ENCODE data around the gene LRRC26. TPM values are rescaled to one million over a fixed set of nuclear protein-coding genes. Genes with fewer than 3 reads are reported as not detected.

LRRC26 gene
- polyA plus RNA-seq, 1 experiment: not detected

DNA sequence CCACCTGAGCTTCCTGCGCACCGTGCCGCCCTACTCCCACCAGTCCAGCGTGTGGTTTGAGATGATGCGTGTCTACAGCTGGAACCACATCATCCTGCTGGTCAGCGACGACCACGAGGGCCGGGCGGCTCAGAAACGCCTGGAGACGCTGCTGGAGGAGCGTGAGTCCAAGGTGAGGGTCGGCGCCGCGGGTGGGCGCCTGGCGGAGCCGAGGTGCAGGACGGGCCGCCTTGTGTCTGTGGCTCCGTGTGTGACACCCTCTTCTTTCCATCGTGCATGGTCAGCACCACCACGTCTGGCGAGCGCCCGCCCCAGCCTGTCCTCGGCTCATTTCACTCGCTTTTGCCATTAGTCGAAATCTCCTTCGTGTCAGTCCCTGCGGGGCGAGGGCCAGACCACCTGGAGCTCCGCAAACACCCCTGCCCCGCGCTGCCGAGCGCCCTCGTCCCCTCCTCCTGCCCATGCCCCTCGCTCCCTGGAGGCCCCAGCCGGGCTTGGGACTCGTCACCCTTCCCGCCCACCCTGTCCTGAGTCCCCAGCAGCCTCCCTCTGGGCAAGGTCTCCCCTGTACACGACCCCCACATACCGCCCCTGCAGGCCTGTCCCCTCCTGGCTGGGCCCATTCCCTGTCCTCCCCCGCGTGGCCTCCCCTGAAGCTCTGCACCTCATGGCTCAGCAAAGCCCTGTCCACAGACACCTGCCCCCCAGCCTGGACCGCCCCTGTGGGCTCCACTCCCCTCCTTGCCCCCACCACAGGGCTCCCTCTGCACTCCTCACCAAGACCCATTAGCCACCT, 23.9 kb downstream of the LRRC26 start:
- ChIA-PET CTCF (no interaction called here), POLR2A (no interaction called here)
- Histone ChIP-seq H3K9me3 (ENCODE audit: control insufficient read depth, insufficient read depth, low read length) (peaks cover 8% of the 10 kb centered on the region; the same call in 1 of the 2 replicates), H3K4me3 (ENCODE audit: low read depth, low read length) (no peak overlapping the region), H3K27ac (ENCODE audit: low read depth, low read length) (no peak overlapping the region), H3K27me3 (ENCODE audit: control insufficient read depth, insufficient read depth, low read length) (peaks cover 20% of the 10 kb centered on the region)
- no peak for TF ChIP-seq CTCF (IDR thresholded peaks at IDR 0.05; ENCODE audit: low read depth, low read length)
- no peak for DNase-seq (ENCODE audit: low read depth, low spot score)

- Histone ChIP-seq H3K27me3 (ENCODE audit: control insufficient read depth, insufficient read depth, low read length) (peaks cover 37% of the 10 kb centered on the region), H3K4me3 (ENCODE audit: low read depth, low read length) (no peak overlapping the region), H3K9me3 (ENCODE audit: control insufficient read depth, insufficient read depth, low read length) (no peaks in the 10 kb centered on the region; the same call in 1 of the 2 replicates), H3K27ac (ENCODE audit: low read depth, low read length) (no peak overlapping the region)
- no peak for DNase-seq (ENCODE audit: low read depth, low spot score)
- ChIA-PET POLR2A (no interaction called here), CTCF (no interaction called here)
- TF ChIP-seq CTCF (IDR thresholded peaks at IDR 0.05; ENCODE audit: low read depth, low read length): no peak
Observed at GRCh38 chr9:137143459-137143858, 26.4 kb downstream of the LRRC26 start.

GRCh38 chr9:137141976-137142936, 27.6 kb downstream of the LRRC26 start:
- Histone ChIP-seq H3K27me3 (ENCODE audit: control insufficient read depth, insufficient read depth, low read length) (peaks cover 41% of the 10 kb centered on the region), H3K4me3 (ENCODE audit: low read depth, low read length) (no peak overlapping the region), H3K9me3 (ENCODE audit: control insufficient read depth, insufficient read depth, low read length) (no peaks in the 10 kb centered on the region; the same call in 1 of the 2 replicates), H3K27ac (ENCODE audit: low read depth, low read length) (no peak overlapping the region)
- TF ChIP-seq CTCF (IDR thresholded peaks at IDR 0.05; ENCODE audit: low read depth, low read length): no peak
- ChIA-PET CTCF (no interaction called here), POLR2A (no interaction called here)
- DNase-seq (ENCODE audit: low read depth, low spot score): no peak

DNA sequence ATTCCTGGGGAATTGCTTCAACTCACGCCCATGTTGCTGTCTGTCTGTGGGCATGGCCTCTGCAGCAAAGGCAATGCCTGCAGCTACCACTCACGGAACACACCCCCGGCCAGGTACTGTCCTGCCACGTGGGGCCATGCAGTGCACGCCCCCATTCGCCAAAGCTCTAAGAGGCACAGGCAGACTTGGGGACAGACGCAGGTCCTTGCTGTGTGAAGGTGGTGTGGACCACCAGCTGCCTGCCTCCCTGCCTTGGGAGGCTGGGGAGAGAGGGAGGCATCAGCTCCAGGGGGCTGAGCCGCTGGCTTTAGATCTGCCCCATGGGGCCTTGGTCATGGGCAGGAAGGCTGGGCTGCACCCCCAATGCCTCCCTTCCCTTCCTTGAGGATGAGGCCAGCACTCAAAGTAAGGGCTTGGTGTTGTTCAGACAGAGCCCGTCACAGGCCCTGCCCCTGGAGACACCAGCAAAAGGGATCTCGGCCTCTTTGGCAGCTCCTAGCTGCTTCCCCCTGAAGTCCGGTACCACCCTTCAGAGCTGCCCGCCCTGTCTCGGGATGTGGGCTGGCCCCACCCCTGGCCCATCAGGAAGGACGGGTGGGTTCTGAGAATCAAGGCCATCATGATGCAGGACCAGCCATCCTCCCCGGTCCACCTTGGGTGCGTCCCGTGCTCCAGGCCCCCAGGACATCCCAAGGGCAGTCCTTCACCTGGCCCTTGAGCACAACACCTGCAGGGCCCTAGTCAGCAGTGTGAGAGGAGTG, 28.6 kb downstream of the LRRC26 start:
- DNase-seq (ENCODE audit: low read depth, low spot score): no peak
- Histone ChIP-seq H3K9me3 (ENCODE audit: control insufficient read depth, insufficient read depth, low read length) (no peaks in the 10 kb centered on the region; the same call in 1 of the 2 replicates), H3K27ac (ENCODE audit: low read depth, low read length) (no peak overlapping the region), H3K4me3 (ENCODE audit: low read depth, low read length) (no peak overlapping the region), H3K27me3 (ENCODE audit: control insufficient read depth, insufficient read depth, low read length) (peaks cover 51% of the 10 kb centered on the region)
- TF ChIP-seq CTCF (IDR thresholded peaks at IDR 0.05; ENCODE audit: low read depth, low read length): no peak
- CTCF ChIA-PET: no interaction called here
- POLR2A ChIA-PET: no interaction called here
